ENCODE results near the gene DNMT3A. TPM values are rescaled to one million over a fixed set of nuclear protein-coding genes. Genes with fewer than 3 reads are reported as not detected.

The DNMT3A gene
- total RNA-seq, 1 experiment from 2014 or later = 215 TPM

DNA sequence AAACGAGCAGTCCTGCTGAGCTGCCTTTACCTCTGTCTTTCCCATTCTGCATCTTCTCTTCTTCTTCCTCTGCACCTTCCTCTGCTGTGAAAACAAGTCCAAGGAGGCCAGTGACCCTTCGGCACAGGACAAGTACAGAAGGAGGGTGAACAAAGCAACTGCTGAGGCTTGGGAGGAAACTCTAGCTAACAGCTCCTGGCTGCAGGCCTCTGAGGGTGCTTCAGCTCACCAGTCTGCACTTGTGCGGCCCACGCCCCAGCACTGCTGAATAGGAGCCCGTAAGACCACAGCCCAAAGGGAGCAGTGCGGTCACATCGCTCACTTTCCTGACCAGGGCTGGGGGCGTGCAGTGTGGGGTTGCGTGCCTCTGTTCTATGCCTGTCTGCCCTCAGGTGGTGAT is 42.1 kb upstream of the DNMT3A start:
- Histone ChIP-seq H3K4me1 (ENCODE audit: insufficient read depth, low read length) (no peaks in the 10 kb centered on the region), H3K4ac (ENCODE audit: low read depth, low read length) (no peak overlapping the region), H3K9ac (ENCODE audit: extremely low read depth, insufficient read length, low read length) (no peak overlapping the region), H3K18ac (ENCODE audit: insufficient read length, low read depth, low read length) (no peak overlapping the region), H2AFZ (ENCODE audit: low read length) (no peak overlapping the region), H2BK20ac (ENCODE audit: low read depth, low read length, poor library complexity, severe bottlenecking) (no peak overlapping the region), H3K27me3 (ENCODE audit: insufficient read depth, low read length) (no peaks in the 10 kb centered on the region), H3K9me3 (ENCODE audit: control insufficient read depth, low read depth, low read length) (no peaks in the 10 kb centered on the region), H2BK12ac (ENCODE audit: insufficient read length, low read depth, low read length) (no peak overlapping the region), H2BK120ac (ENCODE audit: low read depth, low read length, poor library complexity, severe bottlenecking) (no peak overlapping the region), H4K91ac (ENCODE audit: insufficient read length, low read depth, low read length) (no peak overlapping the region), H3K4me2 (ENCODE audit: insufficient read depth, insufficient read length, low read length) (no peak overlapping the region), H3K14ac (ENCODE audit: insufficient read depth, low read length) (no peak overlapping the region; the same call in 1 of the 2 replicates), H2AK5ac (ENCODE audit: insufficient read length, low read length) (no peak overlapping the region), H4K20me1 (ENCODE audit: control insufficient read depth, insufficient read depth, insufficient read length) (no peaks in the 10 kb centered on the region), H3K79me2 (ENCODE audit: insufficient read depth, low read length) (no peaks in the 10 kb centered on the region), H2BK5ac (ENCODE audit: insufficient read length, low read length) (no peak overlapping the region), H3K27ac (ENCODE audit: insufficient read length, low read depth, low read length) (no peak overlapping the region), H2BK15ac (ENCODE audit: low read depth, low read length) (no peak overlapping the region), H4K8ac (replicated peaks; ENCODE audit: insufficient read length, low read depth, low read length) (no peak overlapping the region), H3K23me2 (ENCODE audit: insufficient read length, low read depth, low read length, poor library complexity, severe bottlenecking) (no peaks in the 10 kb centered on the region), H3T11ph (ENCODE audit: low read length) (no peak overlapping the region), H4K5ac (ENCODE audit: insufficient read length, low read depth, low read length) (no peak overlapping the region), H3K56ac (ENCODE audit: insufficient read length, low read depth, low read length) (no peak overlapping the region), H3K79me1 (ENCODE audit: insufficient read depth, low read depth, low read length, poor library complexity, severe bottlenecking) (no peaks in the 10 kb centered on the region), H3K23ac (ENCODE audit: insufficient read length, low read depth, low read length) (no peak overlapping the region)
- no CpG with 5 or more reads among the region's 9 CpGs for WGBS (ENCODE audit: extremely low coverage, insufficient read length, low lambda C conversion rate)
- peaks cover 4 to 8% of the 10 kb centered on the region in 2 experiments; a peak in 3 of 5 replicates for H3K9me3 Mint-ChIP-seq
- no peak overlapping the region for H3K4me3 Mint-ChIP-seq
- TF ChIP-seq, protein P1, sequence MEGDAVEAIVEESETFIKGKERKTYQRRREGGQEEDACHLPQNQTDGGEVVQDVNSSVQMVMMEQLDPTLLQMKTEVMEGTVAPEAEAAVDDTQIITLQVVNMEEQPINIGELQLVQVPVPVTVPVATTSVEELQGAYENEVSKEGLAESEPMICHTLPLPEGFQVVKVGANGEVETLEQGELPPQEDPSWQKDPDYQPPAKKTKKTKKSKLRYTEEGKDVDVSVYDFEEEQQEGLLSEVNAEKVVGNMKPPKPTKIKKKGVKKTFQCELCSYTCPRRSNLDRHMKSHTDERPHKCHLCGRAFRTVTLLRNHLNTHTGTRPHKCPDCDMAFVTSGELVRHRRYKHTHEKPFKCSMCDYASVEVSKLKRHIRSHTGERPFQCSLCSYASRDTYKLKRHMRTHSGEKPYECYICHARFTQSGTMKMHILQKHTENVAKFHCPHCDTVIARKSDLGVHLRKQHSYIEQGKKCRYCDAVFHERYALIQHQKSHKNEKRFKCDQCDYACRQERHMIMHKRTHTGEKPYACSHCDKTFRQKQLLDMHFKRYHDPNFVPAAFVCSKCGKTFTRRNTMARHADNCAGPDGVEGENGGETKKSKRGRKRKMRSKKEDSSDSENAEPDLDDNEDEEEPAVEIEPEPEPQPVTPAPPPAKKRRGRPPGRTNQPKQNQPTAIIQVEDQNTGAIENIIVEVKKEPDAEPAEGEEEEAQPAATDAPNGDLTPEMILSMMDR (conservative IDR thresholded peaks at IDR 0.05) = no peak
- H3K27ac Mint-ChIP-seq = no peak overlapping the region
- peaks cover 19 to 24% (median 20%) of the 10 kb centered on the region in 3 experiments for H3K36me3 Mint-ChIP-seq (ENCODE audit: insufficient read depth in 1 of 3, low read depth in 3 of 3)
- peaks cover 9% of the 10 kb centered on the region; the same call in 1 of the 2 replicates for H3K27me3 Mint-ChIP-seq (ENCODE audit: low read depth)
- H3K4me1 Mint-ChIP-seq = peaks cover 11 to 17% of the 10 kb centered on the region in 2 experiments; a peak in 3 of 4 replicates
- DNase-seq = no peak

Measured in H9 (cell line).